Bronchial epithelial cell (primary cell): ENCODE measurements around the gene BABAM2. TPM values are rescaled to one million over a fixed set of nuclear protein-coding genes. Genes with fewer than 3 reads are reported as not detected.

Experiments used
- DNase-seq: peaks from one replicate; pipeline ENCODE4 v3.0.0-alpha.2; 2010; ENCODE audit warnings: low read depth
- FAIRE-seq: peaks from 2 replicates; lab custom pipeline; 2011; peaks lifted over from hg19 to GRCh38; lab: Jason Lieb, UNC
- H3K27me3 ChIP-seq: 2 replicates; pipeline ENCODE4 v1.5.1; 2011; ENCODE audit warnings: low read length; ENCODE audit not compliant: control insufficient read depth, insufficient read depth
- H3K36me3 ChIP-seq: 2 replicates; pipeline ENCODE4 v1.5.1; 2011; ENCODE audit warnings: low read length; ENCODE audit not compliant: control insufficient read depth, insufficient read depth
- H3K4me3 ChIP-seq: 2 replicates; pipeline ENCODE4 v1.5.1; 2011; ENCODE audit warnings: mild to moderate bottlenecking, low read depth, low read length, control low read depth
- total RNA-seq: library from RNA; depleted of rRNA; stranded (reverse); fragments of >200 nt; gene quantifications from 2 replicates; pipeline ENCODE4 v1.2.1, GENCODE V29; 2014
- TF ChIP-seq, protein P1 (sequence below): IDR thresholded peaks from 2 replicates; pipeline ENCODE4 v1.5.1; 2011; ENCODE audit warnings: mild to moderate bottlenecking, moderate library complexity, low read length, control low read depth, inconsistent platforms; ENCODE audit not compliant: insufficient read depth, severe bottlenecking

BABAM2 gene
- total RNA-seq, 1 donor from 2014 or later = 8.4 TPM

DNA sequence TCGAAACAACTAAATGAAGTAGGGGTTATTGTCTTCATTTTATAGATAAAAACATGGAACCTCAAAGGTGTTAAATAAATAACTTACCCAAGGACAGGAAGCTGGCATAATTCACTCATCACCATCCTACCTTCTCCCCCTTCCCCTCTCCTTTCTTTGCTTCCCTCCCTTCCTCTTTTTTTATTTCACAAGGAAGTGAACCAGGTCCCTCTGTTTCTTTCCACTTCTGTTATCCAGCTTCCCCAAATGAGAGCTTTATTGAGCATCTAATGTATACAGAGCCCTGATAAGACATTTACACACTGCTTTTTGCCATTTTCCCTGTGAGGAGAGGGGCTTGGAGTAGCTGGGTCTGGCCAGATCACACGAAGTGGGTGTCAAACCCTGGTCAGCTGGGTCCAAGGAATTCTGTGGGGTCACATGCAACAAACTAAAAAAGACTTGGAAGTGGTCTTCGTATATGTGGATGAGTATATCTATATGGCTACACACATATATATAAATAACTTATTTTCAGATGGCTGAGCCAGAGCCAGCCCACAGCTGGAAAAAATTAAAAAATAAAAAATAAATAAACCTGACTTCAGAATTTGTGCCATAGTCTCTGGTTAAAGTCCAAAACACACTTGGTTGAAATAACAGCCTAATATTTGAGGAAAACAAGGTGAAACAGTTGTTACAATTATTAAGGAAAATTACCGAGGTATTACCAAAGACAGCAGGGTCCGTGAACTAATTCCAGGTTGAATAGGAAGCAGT lies 452.8 kb downstream of the BABAM2 start:
- FAIRE-seq (no peak), DNase-seq (no peak)
- no peaks in the 10 kb centered on the region for H3K27me3 ChIP-seq
- H3K36me3 ChIP-seq = no peaks in the 10 kb centered on the region
- no peak overlapping the region for H3K4me3 ChIP-seq
- TF ChIP-seq, protein P1, sequence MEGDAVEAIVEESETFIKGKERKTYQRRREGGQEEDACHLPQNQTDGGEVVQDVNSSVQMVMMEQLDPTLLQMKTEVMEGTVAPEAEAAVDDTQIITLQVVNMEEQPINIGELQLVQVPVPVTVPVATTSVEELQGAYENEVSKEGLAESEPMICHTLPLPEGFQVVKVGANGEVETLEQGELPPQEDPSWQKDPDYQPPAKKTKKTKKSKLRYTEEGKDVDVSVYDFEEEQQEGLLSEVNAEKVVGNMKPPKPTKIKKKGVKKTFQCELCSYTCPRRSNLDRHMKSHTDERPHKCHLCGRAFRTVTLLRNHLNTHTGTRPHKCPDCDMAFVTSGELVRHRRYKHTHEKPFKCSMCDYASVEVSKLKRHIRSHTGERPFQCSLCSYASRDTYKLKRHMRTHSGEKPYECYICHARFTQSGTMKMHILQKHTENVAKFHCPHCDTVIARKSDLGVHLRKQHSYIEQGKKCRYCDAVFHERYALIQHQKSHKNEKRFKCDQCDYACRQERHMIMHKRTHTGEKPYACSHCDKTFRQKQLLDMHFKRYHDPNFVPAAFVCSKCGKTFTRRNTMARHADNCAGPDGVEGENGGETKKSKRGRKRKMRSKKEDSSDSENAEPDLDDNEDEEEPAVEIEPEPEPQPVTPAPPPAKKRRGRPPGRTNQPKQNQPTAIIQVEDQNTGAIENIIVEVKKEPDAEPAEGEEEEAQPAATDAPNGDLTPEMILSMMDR = no peak

DNA sequence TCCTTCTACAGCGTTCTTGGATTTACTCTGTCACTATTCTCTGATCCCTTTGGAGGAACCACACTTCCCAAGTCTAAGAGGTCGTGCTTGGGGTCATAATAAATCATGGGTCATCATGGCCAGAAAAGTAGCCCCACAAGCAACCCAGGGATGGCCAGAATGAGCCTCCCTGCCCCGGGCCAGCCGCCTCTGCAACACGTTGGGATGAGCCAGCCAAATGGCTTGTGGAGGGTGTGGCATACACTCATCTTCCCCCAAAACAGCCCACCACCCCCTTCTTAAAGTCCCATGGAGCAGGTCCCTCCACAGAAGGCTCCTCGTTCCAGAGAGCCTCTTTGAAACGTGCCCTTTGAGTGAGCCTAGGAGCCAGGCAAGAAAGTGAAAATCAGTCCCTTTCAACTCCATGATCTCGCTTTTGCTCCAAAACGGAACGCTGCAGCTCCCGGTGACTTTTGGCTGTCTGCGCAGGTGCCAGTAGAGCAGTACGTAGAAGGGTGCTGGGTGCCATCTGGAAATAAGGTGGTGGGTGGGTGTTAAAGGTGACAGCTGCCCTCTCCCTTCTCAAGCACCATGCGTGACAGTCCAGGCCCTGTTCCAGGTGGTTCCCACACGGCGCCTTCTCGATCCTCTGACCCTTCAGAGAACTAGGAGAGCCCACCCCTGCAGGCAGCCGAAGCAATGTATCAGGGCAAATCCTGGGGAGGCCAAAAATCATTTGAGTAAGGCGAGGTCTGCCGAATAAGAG lies 453.6 kb downstream of the BABAM2 start:
- Histone ChIP-seq H3K27me3 (no peaks in the 10 kb centered on the region), H3K4me3 (no peak overlapping the region), H3K36me3 (no peaks in the 10 kb centered on the region)
- FAIRE-seq (no peak), DNase-seq (no peak)
- TF ChIP-seq, protein P1 = no peak

DNA sequence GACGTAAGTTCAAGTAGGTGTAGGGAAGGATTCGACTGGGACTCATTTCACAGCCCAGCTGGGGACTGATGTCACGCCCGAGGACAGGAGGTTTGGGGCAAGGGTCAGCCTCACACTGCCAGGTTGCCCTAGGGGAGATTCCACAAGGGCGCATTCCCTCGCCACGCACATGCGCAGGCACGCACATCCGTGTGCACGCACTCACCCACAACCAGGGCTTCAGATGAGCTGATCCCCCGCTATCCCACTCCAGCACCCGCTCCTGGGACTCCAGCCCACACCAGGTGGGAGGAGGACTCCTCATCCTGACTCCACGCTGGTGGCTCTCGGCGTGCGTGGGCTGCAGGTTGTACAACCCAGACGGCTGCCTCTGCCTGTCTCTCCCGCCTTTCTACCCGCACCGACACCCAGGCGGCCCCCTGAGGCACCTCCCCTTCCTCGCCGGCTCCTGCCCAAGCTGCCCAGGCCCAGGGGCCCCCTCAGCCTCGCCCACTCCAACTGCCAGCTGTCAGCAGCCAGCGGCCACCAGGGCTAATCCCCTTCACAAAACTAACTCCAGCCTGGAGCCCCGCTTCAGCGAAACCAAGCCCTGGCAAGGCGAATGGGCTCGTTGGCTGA lies 454.3 kb downstream of the BABAM2 start:
- TF ChIP-seq, protein P1 = no peak
- H3K4me3 ChIP-seq = no peak overlapping the region
- H3K36me3 ChIP-seq = no peaks in the 10 kb centered on the region
- FAIRE-seq (no peak), DNase-seq (no peak)
- no peaks in the 10 kb centered on the region for H3K27me3 ChIP-seq

DNA sequence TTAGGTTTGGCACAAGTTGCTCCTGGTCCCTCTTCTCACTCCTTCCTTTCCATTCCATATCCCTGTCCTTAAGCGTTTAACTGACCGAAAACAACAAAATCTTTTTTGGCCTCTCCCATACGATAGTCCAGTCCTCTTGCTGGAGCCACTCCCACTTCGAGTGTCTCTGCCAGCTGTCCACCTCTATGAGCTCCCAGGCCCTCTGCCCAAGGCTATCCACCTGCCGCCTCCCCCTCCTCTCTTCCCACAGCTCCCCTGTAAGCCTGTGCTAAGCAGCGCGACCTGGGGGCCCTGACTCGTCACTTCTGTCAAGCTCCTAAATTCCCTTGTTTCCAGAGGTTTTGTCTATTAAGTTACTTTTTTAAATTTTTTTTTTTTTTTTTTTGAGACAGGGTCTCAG lies 455.1 kb downstream of the BABAM2 start:
- no peak for FAIRE-seq

DNA sequence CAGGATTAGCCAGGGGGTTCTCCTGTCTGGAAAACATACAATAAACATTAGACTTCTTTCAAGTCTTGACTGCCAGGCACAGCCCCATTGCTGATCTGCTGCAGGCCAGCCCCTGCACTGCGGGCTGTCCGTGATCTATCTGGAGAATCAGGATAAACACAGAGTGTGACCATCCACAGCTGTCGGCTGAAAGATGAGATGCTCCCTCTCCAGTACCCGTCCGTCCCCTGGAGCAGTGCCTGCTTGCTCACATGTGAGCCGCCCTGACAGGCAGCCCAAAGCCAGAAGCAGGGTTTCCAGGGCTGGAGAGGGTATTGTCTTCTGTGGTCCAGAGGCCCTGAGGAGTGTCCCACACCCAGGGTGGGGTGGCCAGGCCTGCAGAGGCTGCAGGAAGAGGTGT lies 456.1 kb downstream of the BABAM2 start:
- DNase-seq (no peak), FAIRE-seq (no peak)
- Histone ChIP-seq H3K27me3 (no peaks in the 10 kb centered on the region), H3K36me3 (no peaks in the 10 kb centered on the region), H3K4me3 (no peak overlapping the region)
- TF ChIP-seq, protein P1 = no peak

More for the DNA sequence above, 455.1 kb downstream of the BABAM2 start:
- H3K36me3 ChIP-seq = no peaks in the 10 kb centered on the region
- TF ChIP-seq, protein P1 = no peak
- DNase-seq = no peak
- no peak overlapping the region for H3K4me3 ChIP-seq
- H3K27me3 ChIP-seq = no peaks in the 10 kb centered on the region
